Mesendoderm (in vitro differentiated cells): ENCODE measurements around the gene STAC.
"Not testable (repeated sequence)": the region's sequence is repeated elsewhere in the genome, so short reads cannot be mapped to it uniquely, and the experiment has no call there.

Source experiments
- DNase-seq: peaks from one replicate; pipeline ENCODE4 v3.0.0; 2013
- H2AK5ac ChIP-seq: 2 replicates; pipeline ENCODE4 v1.6.1; 2013; ENCODE audit warnings: low read length, inconsistent platforms
- H2BK120ac ChIP-seq: 2 replicates; pipeline ENCODE4 v1.6.1; 2013; ENCODE audit warnings: low read depth, mild to moderate bottlenecking, low read length, moderate library complexity, mixed read lengths
- H2BK15ac ChIP-seq: replicated peaks from 2 replicates; pipeline ENCODE4 v1.6.1; 2013; ENCODE audit warnings: low read depth, mild to moderate bottlenecking, moderate library complexity
- H2BK5ac ChIP-seq: 2 replicates; pipeline ENCODE4 v1.6.1; 2013; ENCODE audit warnings: low read length, inconsistent platforms
- H3K18ac ChIP-seq: 2 replicates; pipeline ENCODE4 v1.6.1; 2013; ENCODE audit warnings: mild to moderate bottlenecking, low read length, mixed read lengths
- H3K23ac ChIP-seq: one replicate; pipeline ENCODE4 v1.6.1; 2013; ENCODE audit warnings: low read length
- H3K27ac ChIP-seq: 2 replicates; pipeline ENCODE4 v1.5.1; 2013; ENCODE audit warnings: low read depth, mild to moderate bottlenecking, inconsistent platforms, low read length, moderate library complexity
- H3K27me3 ChIP-seq: 2 replicates; pipeline ENCODE4 v1.6.1; 2013; ENCODE audit warnings: low read length, control low read depth, mild to moderate bottlenecking, inconsistent platforms; ENCODE audit not compliant: insufficient read depth, poor library complexity
- H3K36me3 ChIP-seq: 2 replicates; pipeline ENCODE4 v1.6.1; 2013; ENCODE audit warnings: low read length, inconsistent platforms; ENCODE audit not compliant: control insufficient read depth, insufficient read depth
- H3K4ac ChIP-seq: one replicate; pipeline ENCODE4 v1.6.1; 2013; ENCODE audit warnings: low read depth, mild to moderate bottlenecking, low read length, moderate library complexity
- H3K4me1 ChIP-seq: 2 replicates; pipeline ENCODE4 v1.6.1; 2013; ENCODE audit warnings: low read depth, low read length, inconsistent platforms; ENCODE audit not compliant: control insufficient read depth
- H3K4me2 ChIP-seq: 2 replicates; pipeline ENCODE4 v1.6.1; 2013; ENCODE audit warnings: low read length
- H3K4me3 ChIP-seq: 2 replicates; pipeline ENCODE4 v1.5.1; 2013; ENCODE audit warnings: mild to moderate bottlenecking, low read length
- H3K56ac ChIP-seq: one replicate; pipeline ENCODE4 v1.6.1; 2013; ENCODE audit warnings: low read length
- H3K79me1 ChIP-seq: 2 replicates; pipeline ENCODE4 v1.6.1; 2013; ENCODE audit warnings: low read length, inconsistent platforms
- H3K79me2 ChIP-seq: 2 replicates; pipeline ENCODE4 v1.6.1; 2013; ENCODE audit warnings: mild to moderate bottlenecking, low read length; ENCODE audit not compliant: control insufficient read depth, insufficient read depth
- H3K9ac ChIP-seq: 2 replicates; pipeline ENCODE4 v1.6.1; 2013; ENCODE audit warnings: low read length, inconsistent platforms
- H4K5ac ChIP-seq: one replicate; pipeline ENCODE4 v1.6.1; 2013; ENCODE audit warnings: low read length
- H4K8ac ChIP-seq: one replicate; pipeline ENCODE4 v1.6.1; 2013; ENCODE audit warnings: low read depth, mild to moderate bottlenecking, control low read depth, low read length, moderate library complexity
- WGBS: extraction: QIAGEN DNeasy Blood & Tissue Kit; methylation state at CpG from one replicate; pipeline ENCODE4 v1.1.7; 2013; ENCODE audit warnings: low lambda C conversion rate, missing lambda C conversion rate; ENCODE audit not compliant: insufficient coverage; ENCODE audit errors: extremely low coverage; 5-methylcytosine and 5-hydroxymethylcytosine counted together

Gene STAC

DNA sequence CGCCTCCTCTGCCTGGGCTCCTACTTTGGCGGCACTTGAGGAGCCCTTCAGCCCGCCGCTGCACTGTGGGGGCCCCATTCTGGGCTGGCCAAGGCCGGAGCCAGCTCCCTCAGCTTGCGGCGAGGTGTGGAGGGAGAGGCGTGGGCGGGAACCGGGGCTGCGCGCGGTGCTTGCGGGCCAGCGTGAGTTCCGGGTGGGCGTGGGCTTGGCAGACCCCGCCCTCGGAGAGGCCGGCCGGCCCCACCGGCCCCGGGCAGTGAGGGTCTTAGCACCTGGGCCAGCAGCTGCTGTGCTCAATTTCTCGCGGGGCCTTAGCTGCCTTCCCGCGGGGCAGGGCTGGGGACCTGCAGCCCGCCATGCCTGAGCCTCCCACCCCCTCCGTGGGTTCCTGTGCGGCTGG, 72.9 kb downstream of the STAC start:
- H3K27ac ChIP-seq, H3K4me1 ChIP-seq, H3K56ac ChIP-seq, H3K4ac ChIP-seq, DNase-seq, H3K79me2 ChIP-seq, H3K4me3 ChIP-seq, H3K9ac ChIP-seq, H4K5ac ChIP-seq, H3K4me2 ChIP-seq, H4K8ac ChIP-seq, H3K18ac ChIP-seq, H3K27me3 ChIP-seq, H3K36me3 ChIP-seq, H2AK5ac ChIP-seq, H3K23ac ChIP-seq, H2BK5ac ChIP-seq, H2BK120ac ChIP-seq, H2BK15ac ChIP-seq, H3K79me1 ChIP-seq: not testable (repeated sequence)
- WGBS: no CpG with 5 or more reads among the region's 30 CpGs

DNA sequence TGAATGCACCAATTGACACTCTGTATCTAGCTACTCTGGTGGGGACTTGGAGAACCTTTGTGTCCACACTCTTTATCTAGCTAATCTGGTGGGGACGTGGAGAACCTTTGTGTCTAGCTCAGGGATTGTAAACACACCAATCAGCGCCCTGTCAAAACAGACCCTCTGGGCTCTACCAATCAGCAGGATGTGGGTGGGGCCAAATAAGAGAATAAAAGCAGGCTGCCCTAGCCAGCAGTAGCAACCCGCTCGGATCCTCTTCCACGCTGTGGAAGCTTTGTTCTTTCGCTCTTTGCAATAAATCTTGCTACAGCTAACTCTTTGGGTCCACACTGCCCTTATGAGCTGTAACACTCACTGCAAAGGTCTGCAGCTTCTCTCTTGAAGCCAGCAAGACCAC, 73.6 kb downstream of the STAC start:
- not testable (repeated sequence) for H3K79me2 ChIP-seq, H3K9ac ChIP-seq, H3K27ac ChIP-seq, H3K23ac ChIP-seq, H3K18ac ChIP-seq, H2AK5ac ChIP-seq, H4K5ac ChIP-seq, H3K4me2 ChIP-seq, H3K4ac ChIP-seq, H2BK120ac ChIP-seq, H3K79me1 ChIP-seq, H2BK5ac ChIP-seq, H3K4me3 ChIP-seq, H3K27me3 ChIP-seq, H3K36me3 ChIP-seq, H2BK15ac ChIP-seq, DNase-seq, H3K56ac ChIP-seq, H4K8ac ChIP-seq, H3K4me1 ChIP-seq
- WGBS: no CpG with 5 or more reads among the region's 6 CpGs

- H3K79me1 ChIP-seq: no peaks in the 10 kb centered on the region
- H3K4ac ChIP-seq: no peak overlapping the region
- DNase-seq: no peak
- H3K4me3 ChIP-seq: no peak overlapping the region
- no peak overlapping the region for H2BK5ac ChIP-seq
- no peak overlapping the region for H4K8ac ChIP-seq
- H2AK5ac ChIP-seq: no peak overlapping the region
- no peak overlapping the region for H4K5ac ChIP-seq
- no peak overlapping the region for H2BK120ac ChIP-seq
- no peak overlapping the region for H3K18ac ChIP-seq
- H3K36me3 ChIP-seq: no peaks in the 10 kb centered on the region
- H3K27ac ChIP-seq: no peak overlapping the region
- H2BK15ac ChIP-seq: no peak overlapping the region
- no CpG with 5 or more reads among the region's 2 CpGs for WGBS
- no peaks in the 10 kb centered on the region for H3K27me3 ChIP-seq
- H3K23ac ChIP-seq: no peak overlapping the region
- no peak overlapping the region for H3K56ac ChIP-seq
- no peaks in the 10 kb centered on the region for H3K79me2 ChIP-seq
- no peak overlapping the region for H3K9ac ChIP-seq
- H3K4me1 ChIP-seq: no peaks in the 10 kb centered on the region
- H3K4me2 ChIP-seq: no peak overlapping the region
Observed at GRCh38 chr3:36455406-36455805, 75.1 kb downstream of the STAC start.

- Histone ChIP-seq H2BK5ac (no peak overlapping the region), H4K8ac (no peak overlapping the region), H2AK5ac (no peak overlapping the region), H3K79me2 (no peaks in the 10 kb centered on the region), H3K18ac (no peak overlapping the region), H3K79me1 (no peaks in the 10 kb centered on the region), H4K5ac (no peak overlapping the region), H3K27ac (no peak overlapping the region), H3K9ac (no peak overlapping the region), H2BK120ac (no peak overlapping the region), H3K4me1 (no peaks in the 10 kb centered on the region), H3K56ac (no peak overlapping the region), H3K23ac (no peak overlapping the region), H3K4ac (no peak overlapping the region), H3K4me2 (no peak overlapping the region), H3K27me3 (no peaks in the 10 kb centered on the region), H3K36me3 (no peaks in the 10 kb centered on the region), H2BK15ac (no peak overlapping the region), H3K4me3 (no peak overlapping the region)
- DNase-seq: no peak
- no CpG with 5 or more reads among the region's 4 CpGs for WGBS
Observed at GRCh38 chr3:36456784-36457183, 76.5 kb downstream of the STAC start.

DNA sequence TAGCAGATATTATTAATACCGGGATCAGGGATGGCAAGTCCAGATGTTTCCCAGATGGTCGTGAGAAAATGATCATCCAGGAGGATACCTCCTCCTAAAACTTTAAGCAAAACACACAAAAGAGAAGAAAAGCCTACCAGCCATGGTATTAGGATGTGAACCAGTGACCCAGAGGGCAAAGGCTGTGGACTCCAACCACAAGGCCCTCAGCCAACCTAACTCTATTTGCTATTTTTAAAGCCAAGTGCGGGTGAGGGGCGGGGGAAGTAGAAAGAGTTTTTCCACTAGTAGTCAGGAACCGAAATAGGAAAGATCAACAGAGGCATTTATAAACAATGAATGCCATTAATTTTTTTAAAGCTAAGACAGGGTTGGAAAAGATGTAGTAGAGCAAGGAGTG, 77.4 kb downstream of the STAC start:
- no peak overlapping the region for H3K9ac ChIP-seq
- no peak for DNase-seq
- H3K27ac ChIP-seq: no peak overlapping the region
- H3K79me2 ChIP-seq: no peaks in the 10 kb centered on the region
- no CpG with 5 or more reads among the region's 5 CpGs for WGBS
- no peak overlapping the region for H3K56ac ChIP-seq
- H2BK120ac ChIP-seq: no peak overlapping the region
- H3K79me1 ChIP-seq: no peaks in the 10 kb centered on the region
- no peaks in the 10 kb centered on the region for H3K36me3 ChIP-seq
- H4K8ac ChIP-seq: no peak overlapping the region
- no peak overlapping the region for H2BK15ac ChIP-seq
- no peak overlapping the region for H3K23ac ChIP-seq
- H2AK5ac ChIP-seq: no peak overlapping the region
- H3K4me3 ChIP-seq: no peak overlapping the region
- no peak overlapping the region for H3K18ac ChIP-seq
- H4K5ac ChIP-seq: no peak overlapping the region
- no peak overlapping the region for H3K4ac ChIP-seq
- H3K4me2 ChIP-seq: no peak overlapping the region
- H3K4me1 ChIP-seq: no peaks in the 10 kb centered on the region
- no peak overlapping the region for H2BK5ac ChIP-seq
- H3K27me3 ChIP-seq: no peaks in the 10 kb centered on the region

DNA sequence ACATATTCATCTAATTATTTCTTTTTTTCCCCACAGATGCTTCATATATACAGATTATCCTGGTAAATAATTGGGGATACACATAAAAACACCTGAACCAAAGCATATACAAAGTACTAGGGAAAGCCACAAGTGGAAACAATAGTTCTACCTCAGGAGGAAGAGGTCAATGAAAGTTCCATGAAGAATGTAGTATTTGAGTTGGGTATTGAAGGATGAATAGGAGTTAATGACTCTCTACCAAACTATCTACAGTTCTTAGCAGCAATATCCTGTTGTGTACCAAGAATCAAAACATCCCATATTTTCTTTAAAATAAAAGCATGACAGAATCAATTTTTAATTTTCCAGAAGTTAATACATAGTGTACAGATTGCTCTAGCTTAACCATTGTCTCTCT, 78.9 kb downstream of the STAC start:
- no peak overlapping the region for H3K4ac ChIP-seq
- H4K5ac ChIP-seq: no peak overlapping the region
- H2BK5ac ChIP-seq: no peak overlapping the region
- H3K4me2 ChIP-seq: no peak overlapping the region
- H3K56ac ChIP-seq: no peak overlapping the region
- no peak overlapping the region for H2BK120ac ChIP-seq
- no peaks in the 10 kb centered on the region for H3K36me3 ChIP-seq
- no peak overlapping the region for H3K4me3 ChIP-seq
- no peak overlapping the region for H3K23ac ChIP-seq
- H3K79me2 ChIP-seq: no peaks in the 10 kb centered on the region
- DNase-seq: no peak
- H2AK5ac ChIP-seq: no peak overlapping the region
- no peaks in the 10 kb centered on the region for H3K4me1 ChIP-seq
- H3K27me3 ChIP-seq: no peaks in the 10 kb centered on the region
- no peak overlapping the region for H4K8ac ChIP-seq
- H3K18ac ChIP-seq: no peak overlapping the region
- no peak overlapping the region for H2BK15ac ChIP-seq
- no peak overlapping the region for H3K27ac ChIP-seq
- H3K9ac ChIP-seq: no peak overlapping the region
- H3K79me1 ChIP-seq: no peaks in the 10 kb centered on the region
